HCT116 (cell line): ENCODE results near the gene PAFAH1B1. TPM values are rescaled to one million over a fixed set of nuclear protein-coding genes. Genes with fewer than 3 reads are reported as not detected.

ENCODE experiments used
- ATAC-seq: fragments of 200-7000 bp; cut with Tn5 transposase; 2 replicates; pipeline ENCODE4 v1.9.1; 2020; ENCODE audit warnings: mild to moderate bottlenecking, moderate library complexity
- BruUV-seq: library from RNA; stranded (reverse); fragments of 400-500 nt; replicated peaks from 2 replicates; lab custom pipeline; 2021; lab: Mats Ljungman, UMichigan
- CTCF ChIA-PET: fragments of 300-600 bp; sonication (Branson Sonifier 250); formaldehyde crosslinking; loops from one replicate; lab custom pipeline; 2021; ENCODE audit warnings: antibody characterized with exemption; lab: Charles Lee
- POLR2A ChIA-PET: fragments of 300-600, 350-600 bp; sonication (Branson Sonifier 250); formaldehyde crosslinking; loops from one replicate; lab custom pipeline; 2021; ENCODE audit warnings: antibody characterized with exemption; lab: Charles Lee
- RAD21 ChIA-PET, 2 experiments: fragments of 300-600 bp; sonication (Branson Sonifier 250); formaldehyde crosslinking; loops; one replicate each; lab custom pipeline; 2023; ENCODE audit warnings: low total read pairs in 2 of 2; ENCODE audit not compliant: uncharacterized antibody in 2 of 2, unreplicated experiment in 2 of 2, low non-redundant PET in 1 of 2; lab: Charles Lee
- DNase-seq: peaks from one replicate; pipeline ENCODE4 v3.0.0-alpha.2; 2010; ENCODE audit warnings: low read depth, low spot score
- H2AFZ ChIP-seq: fragments of 200-600 bp; shearing (Covaris generic), sonication (generic); 2 replicates; pipeline ENCODE4 v1.6.1; 2017; ENCODE audit warnings: low read depth, mixed run types, mixed read lengths, antibody characterized with exemption, low read length; ENCODE audit not compliant: poor library complexity, severe bottlenecking
- H3K27ac ChIP-seq: 2 replicates; pipeline ENCODE4 v1.5.1; 2012; ENCODE audit warnings: low read depth, low read length
- H3K27me3 ChIP-seq: fragments of 200-600 bp; sonication (generic); 2 replicates; pipeline ENCODE4 v1.6.1; 2016; ENCODE audit warnings: mixed run types, low read length, mixed read lengths; ENCODE audit not compliant: insufficient read depth
- H3K36me3 ChIP-seq, 2 experiments: fragments of 200-500 bp in 1 of 2; fragments of 200-600 bp in 1 of 2; sonication (Bioruptor generic) in 1 of 2; sonication (generic) in 1 of 2; 2 replicates each; pipeline versions ENCODE4 v1.5.1 to v1.6.1; 2014 to 2016; ENCODE audit warnings: low read length in 2 of 2, inconsistent platforms in 1 of 2, mixed read lengths in 1 of 2, mixed run types in 1 of 2; ENCODE audit not compliant: insufficient read depth in 2 of 2, control insufficient read depth in 1 of 2
- H3K4me1 ChIP-seq, 2 experiments: fragments of 200-600 bp in 1 of 2; sonication (generic) in 1 of 2; 2 replicates each; pipeline versions ENCODE4 v1.5.1 to v1.6.1; 2012 to 2017; ENCODE audit warnings: low read length in 2 of 2, inconsistent platforms in 1 of 2, mild to moderate bottlenecking in 1 of 2, mixed read lengths in 1 of 2, mixed run types in 1 of 2, moderate library complexity in 1 of 2; ENCODE audit not compliant: insufficient read depth in 2 of 2, control insufficient read depth in 1 of 2
- H3K4me2 ChIP-seq: fragments of 200-600 bp; sonication (generic); 2 replicates; pipeline ENCODE4 v1.6.1; 2017; ENCODE audit warnings: mixed run types, low read length, mixed read lengths
- H3K4me3 ChIP-seq, 2 experiments: fragments of 200-600 bp in 1 of 2; sonication (generic) in 1 of 2; replicated peaks in 1 of 2; 2 replicates each; pipeline ENCODE4 v1.5.1; 2011 to 2016; ENCODE audit warnings: low read length in 2 of 2, control low read depth in 1 of 2, low read depth in 1 of 2, mild to moderate bottlenecking in 1 of 2, mixed read lengths in 1 of 2, mixed run types in 1 of 2
- H3K79me2 ChIP-seq: fragments of 200-600 bp; sonication (generic); 2 replicates; pipeline ENCODE4 v1.6.1; 2017; ENCODE audit warnings: mild to moderate bottlenecking, mixed run types, low read length, moderate library complexity, mixed read lengths; ENCODE audit not compliant: insufficient read depth
- H3K9ac ChIP-seq: fragments of 200-600 bp; sonication (generic); 2 replicates; pipeline ENCODE4 v1.6.1; 2016; ENCODE audit warnings: low read length, mixed read lengths
- H3K9me2 ChIP-seq: fragments of 200-600 bp; sonication (generic), shearing (Covaris generic); 2 replicates; pipeline ENCODE4 v1.6.1; 2017; ENCODE audit warnings: mixed run types, mild to moderate bottlenecking, moderate library complexity; ENCODE audit not compliant: insufficient read depth
- H3K9me3 ChIP-seq, 2 experiments: fragments of 200-500 bp in 1 of 2; fragments of 200-600 bp in 1 of 2; sonication (Bioruptor generic) in 1 of 2; sonication (generic) in 1 of 2; 2 replicates each; pipeline ENCODE4 v1.6.1; 2014 to 2017; ENCODE audit warnings: low read length in 2 of 2, mixed read lengths in 2 of 2, inconsistent platforms in 1 of 2, low read depth in 1 of 2, mild to moderate bottlenecking in 1 of 2, mixed run types in 1 of 2, moderate library complexity in 1 of 2; ENCODE audit not compliant: control insufficient read depth in 1 of 2, insufficient read depth in 1 of 2
- H4K20me1 ChIP-seq: fragments of 200-600 bp; sonication (generic), shearing (Covaris generic); 2 replicates; pipeline ENCODE4 v1.6.1; 2017; ENCODE audit warnings: mixed run types, mild to moderate bottlenecking, moderate library complexity; ENCODE audit not compliant: insufficient read depth
- ATF3 ChIP-seq: IDR thresholded peaks from 2 replicates; pipeline ENCODE4 v1.6.1; 2012
- CBX3 ChIP-seq: IDR thresholded peaks from 2 replicates; pipeline ENCODE4 v1.6.1; 2012; ENCODE audit warnings: low read depth
- CEBPB ChIP-seq: IDR thresholded peaks from 2 replicates; pipeline ENCODE4 v1.6.1; 2012; ENCODE audit warnings: low read depth
- CTCF ChIP-seq, 3 experiments: fragments of 200-600 bp in 1 of 3; sonication (generic) in 1 of 3; IDR thresholded peaks in 2 of 3; conservative IDR thresholded peaks in 1 of 3; 2 replicates each; pipeline ENCODE4 v1.5.1; 2012 to 2017; ENCODE audit warnings: low read depth in 2 of 3, low read length in 2 of 3, antibody characterized with exemption in 1 of 3, borderline replicate concordance in 1 of 3, control low read depth in 1 of 3, mild to moderate bottlenecking in 1 of 3, mixed read lengths in 1 of 3, mixed run types in 1 of 3, moderate library complexity in 1 of 3; ENCODE audit not compliant: insufficient read depth in 1 of 3
- EGR1 ChIP-seq: IDR thresholded peaks from 2 replicates; pipeline ENCODE4 v1.6.1; 2012; ENCODE audit warnings: low read depth
- ELF1 ChIP-seq: IDR thresholded peaks from 2 replicates; pipeline ENCODE4 v1.6.1; 2012; ENCODE audit warnings: low read depth, borderline replicate concordance
- EZH2 ChIP-seq: fragments of 200-600 bp; sonication (generic); IDR thresholded peaks from 2 replicates; pipeline ENCODE4 v1.6.1; 2017; ENCODE audit warnings: antibody characterized with exemption, mixed run types
- EZH2phosphoT487 ChIP-seq: fragments of 200-600 bp; IDR thresholded peaks from 2 replicates; pipeline ENCODE4 v1.6.1; 2018; ENCODE audit warnings: antibody characterized with exemption, borderline replicate concordance
- FOSL1 ChIP-seq: IDR thresholded peaks from 2 replicates; pipeline ENCODE4 v1.6.1; 2012; ENCODE audit warnings: low read depth
- JUND ChIP-seq: IDR thresholded peaks from 2 replicates; pipeline ENCODE4 v1.6.1; 2012
- MAX ChIP-seq: IDR thresholded peaks from 2 replicates; pipeline ENCODE4 v1.6.1; 2012
- POLR2A ChIP-seq: IDR thresholded peaks from 2 replicates; pipeline ENCODE4 v1.7.0; 2011; ENCODE audit warnings: borderline replicate concordance; ENCODE audit not compliant: insufficient read depth, insufficient read length; ENCODE audit errors: extremely low read depth
- POLR2AphosphoS5 ChIP-seq: IDR thresholded peaks from 2 replicates; pipeline ENCODE4 v1.6.1; 2011; ENCODE audit warnings: mild to moderate bottlenecking, low read depth, low read length, moderate library complexity
- RAD21 ChIP-seq: IDR thresholded peaks from 2 replicates; pipeline ENCODE4 v1.6.1; 2012; ENCODE audit warnings: low read depth, mild to moderate bottlenecking
- SRF ChIP-seq: IDR thresholded peaks from 2 replicates; pipeline ENCODE4 v1.6.1; 2012; ENCODE audit warnings: low read depth
- YY1 ChIP-seq: IDR thresholded peaks from 2 replicates; pipeline ENCODE4 v1.6.1; 2011; ENCODE audit warnings: low read length, low read depth, moderate library complexity, mild to moderate bottlenecking; ENCODE audit not compliant: insufficient replicate concordance; ENCODE audit errors: extremely low read depth
- ZBTB33 ChIP-seq: IDR thresholded peaks from 2 replicates; pipeline ENCODE4 v1.6.1; 2011; ENCODE audit warnings: mild to moderate bottlenecking, low read length, moderate library complexity; ENCODE audit not compliant: insufficient replicate concordance; ENCODE audit errors: extremely low read depth
- ZFX ChIP-seq: fragments of 450-650 bp; IDR thresholded peaks from 2 replicates; pipeline ENCODE4 v1.6.1; 2017
- ZNF274 ChIP-seq: fragments of 200-500 bp; sonication (Bioruptor generic); IDR thresholded peaks from 2 replicates; pipeline ENCODE4 v1.6.1; 2014; ENCODE audit warnings: mild to moderate bottlenecking, low read depth, low read length, inconsistent platforms
- intact Hi-C: fragments of 100-400 bp; cut with micrococcal nuclease; formaldehyde crosslinking; loops from 2 replicates; pipeline ENCODE4 v1.10.0; 2022
- total RNA-seq: library from RNA; stranded (reverse); gene quantifications from one replicate; pipeline ENCODE4 v1.2.1, GENCODE V29; 2021; ENCODE audit not compliant: unreplicated experiment

PAFAH1B1 gene
- total RNA-seq, 1 experiment from 2014 or later: 113 TPM

GRCh38 chr17:2705888-2706795 lies 112.7 kb downstream of the PAFAH1B1 start:
- Histone ChIP-seq H3K79me2 (peaks cover 80% of the 10 kb centered on the region), H3K27ac (no peak overlapping the region; the same call in 1 of the 2 replicates), H3K9me3 (no peaks in the 10 kb centered on the region), H2AFZ (no peak overlapping the region), H3K9ac (no peak overlapping the region), H4K20me1 (peaks cover 17% of the 10 kb centered on the region; the same call in 1 of the 2 replicates), H3K36me3 (peaks cover 14 to 34% of the 10 kb centered on the region in 2 experiments; a peak in 3 of 4 replicates), H3K4me2 (no peak overlapping the region), H3K9me2 (no peaks in the 10 kb centered on the region), H3K4me1 (peaks cover 18 to 32% of the 10 kb centered on the region in 2 experiments), H3K27me3 (no peaks in the 10 kb centered on the region), H3K4me3 (no peak overlapping the region)
- no peak for TF ChIP-seq RAD21
- TF ChIP-seq YY1: no peak
- no peak for TF ChIP-seq JUND
- TF ChIP-seq ZNF274: no peak
- no peak for TF ChIP-seq FOSL1
- TF ChIP-seq CBX3: no peak
- no peak for TF ChIP-seq POLR2AphosphoS5
- TF ChIP-seq EGR1: no peak
- TF ChIP-seq CTCF (IDR thresholded peaks at IDR 0.05 in 2 of 3, conservative IDR thresholded peaks at IDR 0.05 in 1 of 3; ENCODE audit: borderline replicate concordance in 1 of 3, insufficient read depth in 1 of 3, low read depth in 2 of 3, low read length in 2 of 3): no peak
- TF ChIP-seq MAX: no peak
- no peak for TF ChIP-seq ZBTB33
- no peak for TF ChIP-seq CEBPB
- TF ChIP-seq ZFX: no peak
- TF ChIP-seq ELF1: no peak
- no peak for TF ChIP-seq SRF
- no peak for TF ChIP-seq ATF3
- no peak for TF ChIP-seq EZH2
- no peak for TF ChIP-seq EZH2phosphoT487
- no peak for TF ChIP-seq POLR2A
- no peak for ATAC-seq
- intact Hi-C loops: no loop called here
- RAD21 ChIA-PET: no interaction called here
- BruUV-seq: no TSS peak
- no peak for DNase-seq
- CTCF ChIA-PET: no interaction called here
- POLR2A ChIA-PET: no interaction called here
